Activated B cell treated with CpG ODN at 0.5 μM for 24 hours (primary cell): Measurements from ENCODE around the gene MYLK. TPM values are rescaled to one million over a fixed set of nuclear protein-coding genes. Genes with fewer than 3 reads are reported as not detected.
A peak's percentile ranks its signal among the peaks of the same experiment; 100 is the strongest.

Experiments
- ATAC-seq: fragments of 200-7000 bp; cut with Tn5 transposase; one replicate; pipeline ENCODE4 v1.10.0; 2021; ENCODE audit warnings: low read depth, mild to moderate bottlenecking, moderate library complexity
- CTCF ChIA-PET: fragments of 350-600 bp; sonication (Branson Sonifier 250); formaldehyde crosslinking; loops from one replicate; lab custom pipeline; 2021; ENCODE audit warnings: antibody characterized with exemption; lab: Charles Lee
- POLR2A ChIA-PET: fragments of 350-600 bp; sonication (Branson Sonifier 250); formaldehyde crosslinking; loops from one replicate; lab custom pipeline; 2021; ENCODE audit warnings: antibody characterized with exemption; lab: Charles Lee
- DNase-seq: peaks from one replicate; pipeline ENCODE4 v3.0.0; 2022
- H3K27ac Mint-ChIP-seq: one replicate; pipeline ENCODE4 v1.8.0; 2020; ENCODE audit warnings: mixed read lengths
- H3K27me3 Mint-ChIP-seq: one replicate; pipeline ENCODE4 v1.8.0; 2021; ENCODE audit warnings: mixed read lengths
- H3K36me3 Mint-ChIP-seq: one replicate; pipeline ENCODE4 v1.8.0; 2021; ENCODE audit warnings: low read depth, mixed read lengths
- H3K4me1 Mint-ChIP-seq: one replicate; pipeline ENCODE4 v1.8.0; 2021; ENCODE audit warnings: mixed read lengths
- H3K4me3 Mint-ChIP-seq: one replicate; pipeline ENCODE4 v1.8.0; 2020; ENCODE audit warnings: mild to moderate bottlenecking, mixed read lengths
- H3K9me3 Mint-ChIP-seq: one replicate; pipeline ENCODE4 v1.8.0; 2020; ENCODE audit warnings: mixed read lengths
- intact Hi-C: fragments of 100-400 bp; cut with micrococcal nuclease; formaldehyde crosslinking; loops from one replicate; pipeline ENCODE4 v1.15.1; 2024
- total RNA-seq: library from RNA; stranded (reverse); gene quantifications from 2 replicates; pipeline ENCODE4 v1.2.3, GENCODE V29; 2022
- TF ChIP-seq, protein P1 (sequence below): fragments of 200-600 bp; IDR thresholded peaks from one replicate; pipeline ENCODE4 v1.8.0; 2022; ENCODE audit warnings: antibody characterized with exemption, mild to moderate bottlenecking

The MYLK gene
- total RNA-seq, 1 donor from 2014 or later = not detected

GRCh38 chr3:123728014-123728413, 156.1 kb downstream of the MYLK start:
- intact Hi-C loops = loop anchor here (10.0 kb wide), 1 partner anchor 827 kb away; no protein-coding TSS in a partner anchor
- Mint-ChIP-seq H3K27ac (no peak overlapping the region), H3K36me3 (no peaks in the 10 kb centered on the region), H3K27me3 (peaks cover 9% of the 10 kb centered on the region), H3K9me3 (no peaks in the 10 kb centered on the region), H3K4me3 (no peak overlapping the region), H3K4me1 (no peaks in the 10 kb centered on the region)
- ATAC-seq (no peak), DNase-seq (no peak)
- TF ChIP-seq, protein P1, sequence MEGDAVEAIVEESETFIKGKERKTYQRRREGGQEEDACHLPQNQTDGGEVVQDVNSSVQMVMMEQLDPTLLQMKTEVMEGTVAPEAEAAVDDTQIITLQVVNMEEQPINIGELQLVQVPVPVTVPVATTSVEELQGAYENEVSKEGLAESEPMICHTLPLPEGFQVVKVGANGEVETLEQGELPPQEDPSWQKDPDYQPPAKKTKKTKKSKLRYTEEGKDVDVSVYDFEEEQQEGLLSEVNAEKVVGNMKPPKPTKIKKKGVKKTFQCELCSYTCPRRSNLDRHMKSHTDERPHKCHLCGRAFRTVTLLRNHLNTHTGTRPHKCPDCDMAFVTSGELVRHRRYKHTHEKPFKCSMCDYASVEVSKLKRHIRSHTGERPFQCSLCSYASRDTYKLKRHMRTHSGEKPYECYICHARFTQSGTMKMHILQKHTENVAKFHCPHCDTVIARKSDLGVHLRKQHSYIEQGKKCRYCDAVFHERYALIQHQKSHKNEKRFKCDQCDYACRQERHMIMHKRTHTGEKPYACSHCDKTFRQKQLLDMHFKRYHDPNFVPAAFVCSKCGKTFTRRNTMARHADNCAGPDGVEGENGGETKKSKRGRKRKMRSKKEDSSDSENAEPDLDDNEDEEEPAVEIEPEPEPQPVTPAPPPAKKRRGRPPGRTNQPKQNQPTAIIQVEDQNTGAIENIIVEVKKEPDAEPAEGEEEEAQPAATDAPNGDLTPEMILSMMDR = no peak
- ChIA-PET CTCF (interaction anchor here (1.4 kb wide), 1 partner anchor 77 kb away, joined by 3 read pairs; no protein-coding TSS in a partner anchor), POLR2A (no interaction called here)

GRCh38 chr3:123725652-123726400, 158.3 kb downstream of the MYLK start:
- ATAC-seq = no peak
- Mint-ChIP-seq H3K27me3 (peaks cover 9% of the 10 kb centered on the region), H3K27ac (no peak overlapping the region), H3K4me3 (no peak overlapping the region), H3K9me3 (no peaks in the 10 kb centered on the region), H3K36me3 (no peaks in the 10 kb centered on the region), H3K4me1 (no peaks in the 10 kb centered on the region)
- intact Hi-C loops = loop anchor here (10.0 kb wide), 1 partner anchor 829 kb away; no protein-coding TSS in a partner anchor
- TF ChIP-seq, protein P1 = no peak
- CTCF ChIA-PET = no interaction called here
- no peak for DNase-seq
- POLR2A ChIA-PET = no interaction called here

DNA sequence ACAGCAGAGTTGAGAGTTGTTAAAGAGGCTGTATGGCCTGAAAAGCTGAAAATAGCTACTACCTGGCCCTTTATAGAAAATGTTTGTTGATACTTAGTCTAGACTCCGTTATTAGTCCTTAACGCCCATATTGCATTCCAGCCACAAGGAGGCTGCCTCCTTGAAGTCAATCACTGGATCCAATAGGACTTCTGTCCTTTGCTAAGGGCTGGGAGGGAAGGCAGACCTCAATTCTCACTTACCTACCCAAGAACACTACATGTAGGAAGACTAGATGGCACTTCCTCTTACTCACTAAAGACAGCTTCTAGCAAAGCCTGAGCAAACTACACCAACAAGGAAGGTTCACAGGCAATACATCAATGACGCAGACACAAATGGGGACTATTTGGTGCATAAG, 159.8 kb downstream of the MYLK start:
- Mint-ChIP-seq H3K9me3 (no peaks in the 10 kb centered on the region), H3K27ac (no peak overlapping the region), H3K4me1 (no peaks in the 10 kb centered on the region), H3K4me3 (no peak overlapping the region), H3K27me3 (peaks cover 9% of the 10 kb centered on the region), H3K36me3 (no peaks in the 10 kb centered on the region)
- no peak for DNase-seq
- TF ChIP-seq, protein P1 = no peak
- CTCF ChIA-PET = interaction anchor here (0.7 to 3.1 kb wide), 7 partner anchors 9 to 256 kb away, joined by 3 to 18 read pairs (median 4); no protein-coding TSS in a partner anchor
- intact Hi-C loops = loop anchor here (10.0 kb wide), 1 partner anchor 830 kb away; no protein-coding TSS in a partner anchor
- POLR2A ChIA-PET = no interaction called here
- ATAC-seq = no peak

DNA sequence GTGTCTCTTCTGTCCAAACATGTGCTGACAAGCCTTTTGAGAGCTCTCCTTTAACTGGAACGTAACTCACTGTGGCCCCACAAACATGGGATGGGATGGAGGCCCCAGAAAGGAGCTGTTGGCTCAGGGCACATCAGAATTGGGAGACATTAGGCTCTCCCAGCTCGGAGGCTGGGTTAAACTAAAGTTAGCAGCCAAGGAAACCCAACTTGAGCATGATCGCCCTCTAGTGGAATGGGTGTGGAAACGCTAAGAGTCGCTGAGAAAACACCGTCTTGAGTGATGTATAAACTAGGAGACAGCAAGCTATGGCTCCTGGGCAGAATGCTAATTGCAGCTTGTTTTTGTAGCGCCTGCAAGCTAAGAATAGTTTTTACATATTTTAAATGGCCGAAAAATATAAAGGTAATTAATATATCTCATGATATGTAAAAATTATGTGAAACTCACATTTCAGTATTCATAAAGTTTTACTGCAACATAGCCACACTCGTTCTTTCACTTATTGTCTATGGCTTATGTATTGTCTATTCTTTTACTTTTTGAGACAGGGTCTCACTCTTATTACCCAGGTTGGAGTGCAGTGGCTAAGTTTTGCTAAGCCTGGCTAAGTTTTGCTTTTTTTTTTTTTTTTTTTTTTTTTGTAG, 160.5 kb downstream of the MYLK start:
- Mint-ChIP-seq H3K4me3 (no peak overlapping the region), H3K4me1 (no peaks in the 10 kb centered on the region), H3K27me3 (peaks cover 4% of the 10 kb centered on the region), H3K27ac (no peak overlapping the region), H3K36me3 (no peaks in the 10 kb centered on the region), H3K9me3 (no peaks in the 10 kb centered on the region)
- peak; percentile 65 for ATAC-seq
- CTCF ChIA-PET = interaction anchor here (0.7 to 3.1 kb wide), 10 partner anchors 9 to 277 kb away, joined by 3 to 18 read pairs (median 3); no protein-coding TSS in a partner anchor
- TF ChIP-seq, protein P1 = peak; percentile 39
- intact Hi-C loops = loop anchor here (1.0 to 10.0 kb wide), 5 partner anchors 71 to 831 kb away; partner anchors contain the start of gene HACD2
- POLR2A ChIA-PET = no interaction called here
- no peak for DNase-seq

GRCh38 chr3:123723070-123723469, 161.1 kb downstream of the MYLK start:
- Mint-ChIP-seq H3K9me3 (no peaks in the 10 kb centered on the region), H3K27me3 (peaks cover 4% of the 10 kb centered on the region), H3K36me3 (no peaks in the 10 kb centered on the region), H3K4me3 (no peak overlapping the region), H3K27ac (no peak overlapping the region), H3K4me1 (no peaks in the 10 kb centered on the region)
- intact Hi-C loops = loop anchor here (1.0 to 10.0 kb wide), 5 partner anchors 71 to 832 kb away; partner anchors contain the start of gene HACD2
- TF ChIP-seq, protein P1 = no peak
- CTCF ChIA-PET = interaction anchor here (0.9 to 3.1 kb wide), 8 partner anchors 10 to 277 kb away, joined by 3 to 18 read pairs (median 4); no protein-coding TSS in a partner anchor
- no peak for ATAC-seq
- no peak for DNase-seq
- POLR2A ChIA-PET = no interaction called here
